ENCODE results near the gene BRD3. TPM values are rescaled to one million over a fixed set of nuclear protein-coding genes. Genes with fewer than 3 reads are reported as not detected.

Gene BRD3
- total RNA-seq (2021) (47.3 and 64.0 TPM in 2 replicates), Bru-seq, nascent RNA (percentile 61 among the genes with signal in this experiment), BruChase-seq, experiment 1, labeled RNA remaining after a 2-hour chase (percentile 74 among the genes with signal in this experiment), BruChase-seq, experiment 2, labeled RNA remaining after a 6-hour chase (percentile 85 among the genes with signal in this experiment)
- long read RNA-seq, full-length matches to known transcripts = 3 of 28 reads
- long read RNA-seq, partial matches to known transcripts = 11 of 28 reads
- long read RNA-seq, other reads (novel, unspliced or antisense) = 14 of 28 reads

- ChIA-PET CTCF (interaction anchor here (0.6 kb wide), 1 partner anchor 617 kb away, joined by 3 read pairs; no protein-coding TSS in a partner anchor), POLR2A (ENCODE audit: unreplicated experiment) (no interaction called here)
- H2AFZ ChIP-seq = peak within 1 kb of the TSS; percentile 87
- H3K27ac ChIP-seq = no peak within 1 kb of the TSS
- no TSS peak for BruUV-seq (replicated peaks)
- peaks cover 13% of the 10 kb centered on the region for H3F3A ChIP-seq (ENCODE audit: insufficient read depth, low read depth)
- H3K4me3 ChIP-seq = peak within 1 kb of the TSS; percentile 68
- H3K4me1 ChIP-seq (replicated peaks; ENCODE audit: insufficient read depth) = peaks cover 13% of the 10 kb centered on the region
- peak within 1 kb of the TSS; percentile 99 for H3K4me2 ChIP-seq
- DNase-seq = peak; percentile 57 to 90
- peaks cover 40% of the 10 kb centered on the region for H3K79me2 ChIP-seq (ENCODE audit: low read depth)
- no peak for TF ChIP-seq CTCF (conservative IDR thresholded peaks at IDR 0.05)
- no peak for TF ChIP-seq EZH2 (IDR thresholded peaks at IDR 0.05; ENCODE audit: low read depth)
- H3K9me2 ChIP-seq (ENCODE audit: insufficient read depth) = no peaks in the 10 kb centered on the region
- intact Hi-C loops (cut with micrococcal nuclease; ENCODE audit: unreplicated experiment) = loop anchor here (2.0 kb wide), 2 partner anchors 67 to 73 kb away; no protein-coding TSS in a partner anchor
- no peaks in the 10 kb centered on the region for H3K9me3 ChIP-seq (ENCODE audit: insufficient read depth, low read depth)
- no peaks in the 10 kb centered on the region for H3K36me3 ChIP-seq (ENCODE audit: low read depth)
- peaks cover 34% of the 10 kb centered on the region for H4K20me1 ChIP-seq (ENCODE audit: insufficient read depth)
- H3K27me3 ChIP-seq (ENCODE audit: insufficient read depth, low read depth) = peaks cover 42% of the 10 kb centered on the region
Measured at GRCh38 chr9:134067904-134068743, at the start of gene BRD3. BRD3 (minus strand) TSS chr9:134068026; CDS start chr9:134053477, 14,549 bp downstream.

GRCh38 chr9:134112561-134112960 is 44.7 kb upstream of the BRD3 start:
- Histone ChIP-seq H3K4me1 (replicated peaks; ENCODE audit: insufficient read depth) (no peaks in the 10 kb centered on the region), H3K4me3 (no peak overlapping the region), H3K9me2 (ENCODE audit: insufficient read depth) (no peaks in the 10 kb centered on the region), H4K20me1 (ENCODE audit: insufficient read depth) (no peaks in the 10 kb centered on the region), H3K79me2 (ENCODE audit: low read depth) (no peaks in the 10 kb centered on the region), H3K27me3 (ENCODE audit: insufficient read depth, low read depth) (peaks cover 9% of the 10 kb centered on the region), H3K36me3 (ENCODE audit: low read depth) (no peaks in the 10 kb centered on the region), H3F3A (ENCODE audit: insufficient read depth, low read depth) (no peaks in the 10 kb centered on the region), H3K9me3 (ENCODE audit: insufficient read depth, low read depth) (no peaks in the 10 kb centered on the region), H2AFZ (no peak overlapping the region), H3K4me2 (no peak overlapping the region), H3K27ac (no peak overlapping the region)
- intact Hi-C loops (cut with micrococcal nuclease; ENCODE audit: unreplicated experiment) = no loop called here
- no peak for DNase-seq
- POLR2A ChIA-PET (ENCODE audit: unreplicated experiment) = no interaction called here
- no TSS peak for BruUV-seq (replicated peaks)
- no peak for TF ChIP-seq CTCF (conservative IDR thresholded peaks at IDR 0.05)
- TF ChIP-seq EZH2 (IDR thresholded peaks at IDR 0.05; ENCODE audit: low read depth) = no peak
- CTCF ChIA-PET = interaction anchor here (0.7 kb wide), 1 partner anchor 354 kb away, joined by 3 read pairs; no protein-coding TSS in a partner anchor

- H3K79me2 ChIP-seq (ENCODE audit: low read depth) = no peaks in the 10 kb centered on the region
- H3K9me3 ChIP-seq (ENCODE audit: insufficient read depth, low read depth) = no peaks in the 10 kb centered on the region
- ChIA-PET POLR2A (ENCODE audit: unreplicated experiment) (no interaction called here), CTCF (no interaction called here)
- intact Hi-C loops (cut with micrococcal nuclease; ENCODE audit: unreplicated experiment) = no loop called here
- no peaks in the 10 kb centered on the region for H3K9me2 ChIP-seq (ENCODE audit: insufficient read depth)
- H3K4me1 ChIP-seq (replicated peaks; ENCODE audit: insufficient read depth) = no peaks in the 10 kb centered on the region
- no TSS peak for BruUV-seq (replicated peaks)
- no peak overlapping the region for H3K27ac ChIP-seq
- no peak for TF ChIP-seq CTCF (conservative IDR thresholded peaks at IDR 0.05)
- TF ChIP-seq EZH2 (IDR thresholded peaks at IDR 0.05; ENCODE audit: low read depth) = no peak
- DNase-seq = no peak
- no peaks in the 10 kb centered on the region for H3F3A ChIP-seq (ENCODE audit: insufficient read depth, low read depth)
- H4K20me1 ChIP-seq (ENCODE audit: insufficient read depth) = no peaks in the 10 kb centered on the region
- no peak overlapping the region for H2AFZ ChIP-seq
- H3K4me3 ChIP-seq = no peak overlapping the region
- peaks cover 21% of the 10 kb centered on the region for H3K27me3 ChIP-seq (ENCODE audit: insufficient read depth, low read depth)
- H3K4me2 ChIP-seq = no peak overlapping the region
- no peaks in the 10 kb centered on the region for H3K36me3 ChIP-seq (ENCODE audit: low read depth)
Measured at GRCh38 chr9:134111064-134111463, 43.2 kb upstream of the BRD3 start.
